HFFc6 (cell line): ENCODE results near the gene WDR74. TPM values are rescaled to one million over a fixed set of nuclear protein-coding genes. Genes with fewer than 3 reads are reported as not detected.

ENCODE experiments used
- DNase-seq: peaks from one replicate; pipeline ENCODE4 v3.0.0-alpha.2; 2018
- H3K27ac Mint-ChIP-seq: 2 replicates; pipeline ENCODE4 v1.8.0; 2020; ENCODE audit warnings: mild to moderate bottlenecking, mixed read lengths
- H3K27me3 Mint-ChIP-seq: 2 replicates; pipeline ENCODE4 v1.8.0; 2021; ENCODE audit warnings: mild to moderate bottlenecking, moderate library complexity, mixed read lengths; ENCODE audit not compliant: insufficient read depth
- H3K36me3 Mint-ChIP-seq: 2 replicates; pipeline ENCODE4 v1.8.0; 2021; ENCODE audit warnings: low read depth, mixed read lengths
- H3K4me1 Mint-ChIP-seq: 2 replicates; pipeline ENCODE4 v1.8.0; 2020; ENCODE audit warnings: low read depth, mixed read lengths
- H3K4me3 Mint-ChIP-seq: 2 replicates; pipeline ENCODE4 v1.8.0; 2020; ENCODE audit warnings: mild to moderate bottlenecking, moderate library complexity, mixed read lengths
- H3K9me3 Mint-ChIP-seq: 2 replicates; pipeline ENCODE4 v1.8.0; 2020; ENCODE audit warnings: mild to moderate bottlenecking, mixed read lengths
- CTCF ChIP-seq: fragments of 200-600 bp; sonication (generic); IDR thresholded peaks from 2 replicates; pipeline ENCODE4 v1.5.0; 2021; ENCODE audit warnings: antibody characterized with exemption, mild to moderate bottlenecking
- total RNA-seq, 6 experiments: library from RNA; stranded (reverse); fragmentation: NEBNext Ultra II Directional; extraction: Animal tissue kit (Norgen Biotek cat#: 25700); gene quantifications; 2 replicates in 1 of 6; 3 replicates in 5 of 6; pipeline ENCODE4 v1.2.3, GENCODE V29; 2021

The WDR74 gene
- total RNA-seq, 6 experiments from 2014 or later = 37.4 to 49.2 (median 41.0) TPM

GRCh38 chr11:62799486-62799885, 39.9 kb downstream of the WDR74 start:
- Mint-ChIP-seq H3K4me3 (no peak overlapping the region), H3K36me3 (peaks cover 43% of the 10 kb centered on the region), H3K27me3 (peaks cover 5% of the 10 kb centered on the region), H3K27ac (no peak overlapping the region), H3K9me3 (no peaks in the 10 kb centered on the region), H3K4me1 (peaks cover 23% of the 10 kb centered on the region)
- no peak for TF ChIP-seq CTCF
- no peak for DNase-seq

- H3K27ac Mint-ChIP-seq = peak overlapping the region; percentile 19; the same call in 1 of the 2 replicates
- no peak for TF ChIP-seq CTCF
- H3K27me3 Mint-ChIP-seq = peaks cover 2% of the 10 kb centered on the region; the same call in 1 of the 2 replicates
- peaks cover 28% of the 10 kb centered on the region for H3K4me1 Mint-ChIP-seq
- H3K36me3 Mint-ChIP-seq = peaks cover 49% of the 10 kb centered on the region
- H3K4me3 Mint-ChIP-seq = no peak overlapping the region
- H3K9me3 Mint-ChIP-seq = no peaks in the 10 kb centered on the region
- DNase-seq = no peak
These were observed 43.1 kb downstream of the WDR74 start for GRCh38 chr11:62796281-62796680.

- no peak for TF ChIP-seq CTCF
- H3K9me3 Mint-ChIP-seq = no peaks in the 10 kb centered on the region
- H3K36me3 Mint-ChIP-seq = peaks cover 55% of the 10 kb centered on the region
- no peak for DNase-seq
- no peak overlapping the region for H3K4me3 Mint-ChIP-seq
- H3K4me1 Mint-ChIP-seq = peaks cover 47% of the 10 kb centered on the region
- H3K27me3 Mint-ChIP-seq = peaks cover 2% of the 10 kb centered on the region; the same call in 1 of the 2 replicates
- H3K27ac Mint-ChIP-seq = peak overlapping the region; percentile 9
These were observed 45.1 kb downstream of the WDR74 start for GRCh38 chr11:62794201-62794775.

GRCh38 chr11:62792202-62792575, 47.2 kb downstream of the WDR74 start:
- TF ChIP-seq CTCF = peak; percentile 5; the same call in 1 of the 2 replicates
- H3K36me3 Mint-ChIP-seq = peaks cover 44% of the 10 kb centered on the region
- peaks cover 63% of the 10 kb centered on the region for H3K4me1 Mint-ChIP-seq
- peak overlapping the region; percentile 90 for H3K27ac Mint-ChIP-seq
- peaks cover 4% of the 10 kb centered on the region; the same call in 1 of the 2 replicates for H3K27me3 Mint-ChIP-seq
- no peaks in the 10 kb centered on the region for H3K9me3 Mint-ChIP-seq
- peak overlapping the region; percentile 93 for H3K4me3 Mint-ChIP-seq
- DNase-seq = no peak

GRCh38 chr11:62791501-62792201, 47.7 kb downstream of the WDR74 start, which contains the start of gene TMEM223:
TSS of gene TMEM223 (minus strand) at chr11:62792006. CDS start at chr11:62791994, 12 bp downstream.
- H3K4me1 Mint-ChIP-seq = peaks cover 63% of the 10 kb centered on the region
- peak; percentile 63 for TF ChIP-seq CTCF
- peaks cover 4% of the 10 kb centered on the region; the same call in 1 of the 2 replicates for H3K27me3 Mint-ChIP-seq
- peak within 1 kb of the TSS; percentile 90 for H3K27ac Mint-ChIP-seq
- peak within 1 kb of the TSS; percentile 93 for H3K4me3 Mint-ChIP-seq
- peak; percentile 71 for DNase-seq
- H3K9me3 Mint-ChIP-seq = no peaks in the 10 kb centered on the region
- H3K36me3 Mint-ChIP-seq = peaks cover 43% of the 10 kb centered on the region
